B cell (primary cell): ENCODE measurements around the gene RNF212B. TPM values are rescaled to one million over a fixed set of nuclear protein-coding genes. Genes with fewer than 3 reads are reported as not detected.

ENCODE experiments used
- ATAC-seq: fragments of 200-7000 bp; cut with Tn5 transposase; one replicate; pipeline ENCODE4 v1.10.0; 2021; ENCODE audit warnings: low read depth, mild to moderate bottlenecking, moderate number of reproducible peaks, moderate library complexity
- CTCF ChIA-PET: fragments of 350-600 bp; sonication (Branson Sonifier 250); formaldehyde crosslinking; loops from one replicate; lab custom pipeline; 2021; ENCODE audit warnings: antibody characterized with exemption, inconsistent platforms; lab: Charles Lee
- POLR2A ChIA-PET: fragments of 350-600 bp; sonication (Branson Sonifier 250); formaldehyde crosslinking; loops from one replicate; lab custom pipeline; 2021; ENCODE audit warnings: antibody characterized with exemption; lab: Charles Lee
- DNase-seq: peaks from one replicate; pipeline ENCODE4 v3.0.0; 2013
- H2AFZ ChIP-seq: 2 replicates; pipeline ENCODE4 v1.6.1; 2012; ENCODE audit warnings: mild to moderate bottlenecking, low read depth, low read length; ENCODE audit not compliant: insufficient read depth, poor library complexity, severe bottlenecking
- H3K27ac ChIP-seq, 2 donors: 1 replicate in 1 of 2; 2 replicates in 1 of 2; pipeline ENCODE4 v1.5.1; 2012 to 2013; ENCODE audit warnings: low read length in 2 of 2, mild to moderate bottlenecking in 2 of 2, moderate library complexity in 1 of 2
- H3K27me3 ChIP-seq, 4 experiments: fragments of 200-600 bp in 1 of 4; sonication (generic) in 1 of 4; replicated peaks in 1 of 4; 1 replicate in 2 of 4; 2 replicates in 2 of 4; pipeline versions ENCODE4 v1.6.1 to v1.7.0; 2013 to 2016; ENCODE audit warnings: low read length in 3 of 4, mild to moderate bottlenecking in 2 of 4, mixed read lengths in 1 of 4, moderate library complexity in 1 of 4; ENCODE audit not compliant: insufficient read depth in 4 of 4, control insufficient read depth in 3 of 4; ENCODE audit errors: control extremely low read depth in 1 of 4
- H3K36me3 ChIP-seq, 2 experiments: replicated peaks in 1 of 2; 1 replicate in 1 of 2; 2 replicates in 1 of 2; pipeline versions ENCODE4 v1.6.1 to v1.7.1; 2013; ENCODE audit warnings: low read length in 1 of 2; ENCODE audit not compliant: insufficient read depth in 2 of 2, control insufficient read depth in 1 of 2; ENCODE audit errors: control extremely low read depth in 1 of 2, extremely low read depth in 1 of 2
- H3K4me1 ChIP-seq, 2 donors: fragments of 200-600 bp in 1 of 2; sonication (generic) in 1 of 2; 1 replicate in 1 of 2; 2 replicates in 1 of 2; pipeline versions ENCODE4 v1.5.1 to v1.6.1; 2013 to 2017; ENCODE audit warnings: low read length in 2 of 2; ENCODE audit not compliant: control insufficient read depth in 2 of 2, insufficient read depth in 2 of 2
- H3K4me2 ChIP-seq: replicated peaks from 2 replicates; pipeline ENCODE3; 2012; ENCODE audit warnings: mild to moderate bottlenecking, low read depth, low read length; ENCODE audit not compliant: poor library complexity, severe bottlenecking
- H3K4me3 ChIP-seq, 5 experiments: fragments of 200-600 bp in 1 of 5; sonication (generic) in 1 of 5; 1 replicate in 3 of 5; 2 replicates in 2 of 5; pipeline versions ENCODE4 v1.5.1 to v1.7.0; 2011 to 2016; ENCODE audit warnings: low read length in 4 of 5, mild to moderate bottlenecking in 4 of 5, low read depth in 2 of 5, control low read depth in 1 of 5, moderate library complexity in 1 of 5; ENCODE audit not compliant: insufficient read depth in 1 of 5; ENCODE audit errors: control extremely low read depth in 1 of 5, extremely low read depth in 1 of 5
- H3K79me2 ChIP-seq: fragments of 200-600 bp; sonication (generic); one replicate; pipeline ENCODE4 v1.6.0; 2016; ENCODE audit warnings: low read length; ENCODE audit not compliant: control insufficient read depth, insufficient read depth
- H3K9ac ChIP-seq: fragments of 200-600 bp; sonication (generic); 2 replicates; pipeline ENCODE4 v1.6.1; 2017; ENCODE audit warnings: mild to moderate bottlenecking, low read length, moderate library complexity
- H3K9me3 ChIP-seq, 3 donors: one replicate each; pipeline versions ENCODE4 v1.6.1 to v1.7.1; 2013; ENCODE audit warnings: low read length in 2 of 3; ENCODE audit not compliant: control insufficient read depth in 2 of 3, insufficient read depth in 1 of 3; ENCODE audit errors: control extremely low read depth in 1 of 3
- H4K20me1 ChIP-seq: 2 replicates; pipeline ENCODE4 v1.6.0; 2012; ENCODE audit warnings: mild to moderate bottlenecking, low read length; ENCODE audit not compliant: insufficient read depth, control insufficient read depth, poor library complexity, severe bottlenecking
- H3K27ac Mint-ChIP-seq: one replicate; pipeline ENCODE4 v1.8.0; 2021; ENCODE audit warnings: mixed read lengths
- H3K27me3 Mint-ChIP-seq: one replicate; pipeline ENCODE4 v1.8.0; 2021; ENCODE audit warnings: mixed read lengths
- H3K4me1 Mint-ChIP-seq: one replicate; pipeline ENCODE4 v1.8.0; 2021; ENCODE audit warnings: mixed read lengths
- H3K4me3 Mint-ChIP-seq: one replicate; pipeline ENCODE4 v1.8.0; 2021; ENCODE audit warnings: mixed read lengths
- H3K9me3 Mint-ChIP-seq: one replicate; pipeline ENCODE4 v1.8.0; 2022; ENCODE audit warnings: mixed read lengths; ENCODE audit not compliant: insufficient read depth
- CTCF ChIP-seq: fragments of 200-600 bp; IDR thresholded peaks from one replicate; pipeline ENCODE4 v1.8.0; 2022; ENCODE audit warnings: antibody characterized with exemption, mild to moderate bottlenecking
- EZH2 ChIP-seq: IDR thresholded peaks from 2 replicates; pipeline ENCODE4 v1.6.1; 2012; ENCODE audit warnings: borderline replicate concordance, low read depth, mild to moderate bottlenecking, moderate library complexity, low read length; ENCODE audit not compliant: insufficient read depth, poor library complexity, severe bottlenecking
- WGBS: methylation state at CpG from one replicate; pipeline ENCODE4 v1.1.5; 2013; ENCODE audit warnings: missing lambda C conversion rate; ENCODE audit not compliant: insufficient coverage; 5-methylcytosine and 5-hydroxymethylcytosine counted together
- intact Hi-C: fragments of 100-400 bp; cut with micrococcal nuclease; formaldehyde crosslinking; loops from one replicate; pipeline ENCODE4 v1.10.0; 2022
- polyA plus RNA-seq: library from polyadenylated mRNA; depleted of rRNA; stranded (reverse); fragments of >200 nt; gene quantifications from 2 replicates; pipeline ENCODE4 v1.2.3, GENCODE V29; 2012
- total RNA-seq, 2 donors: library from RNA; stranded (reverse); fragments of 120-200 nt in 1 of 2; gene quantifications; 1 replicate in 1 of 2; 2 replicates in 1 of 2; pipeline versions ENCODE4 v1.2.3 to v1.2.4, GENCODE V29; 2013 to 2022

Gene RNF212B
- total and polyA plus RNA-seq, 2 donors (not counting 1 experiment from before 2014, with no cell fraction given), result not detected

- Histone ChIP-seq H3K9ac (no peak overlapping the region), H4K20me1 (no peaks in the 10 kb centered on the region), H3K4me2 (no peak overlapping the region), H3K9me3 (no peaks in the 10 kb centered on the region), H3K36me3 (no peaks in the 10 kb centered on the region), H3K4me1 (no peaks in the 10 kb centered on the region), H3K79me2 (no peaks in the 10 kb centered on the region), H2AFZ (no peak overlapping the region), H3K4me3 (no peak overlapping the region), H3K27me3 (no peaks in the 10 kb centered on the region), H3K27ac (no peak overlapping the region)
- H3K27ac Mint-ChIP-seq, result no peak overlapping the region
- H3K4me1 Mint-ChIP-seq, result peaks cover 5% of the 10 kb centered on the region
- TF ChIP-seq CTCF (no peak), EZH2 (no peak)
- POLR2A ChIA-PET, result no interaction called here
- intact Hi-C loops, result no loop called here
- no peaks in the 10 kb centered on the region for H3K9me3 Mint-ChIP-seq
- DNase-seq (no peak), ATAC-seq (no peak)
- no peak overlapping the region for H3K4me3 Mint-ChIP-seq
- CTCF ChIA-PET, result no interaction called here
- peaks cover 15% of the 10 kb centered on the region for H3K27me3 Mint-ChIP-seq
Measured at GRCh38 chr14:23245282-23245681, 7.5 kb downstream of the RNF212B start.

GRCh38 chr14:23248601-23249000 is 10.9 kb downstream of the RNF212B start:
- no peaks in the 10 kb centered on the region for H4K20me1 ChIP-seq
- intact Hi-C loops, result no loop called here
- Mint-ChIP-seq H3K27ac (no peak overlapping the region), H3K27me3 (peaks cover 27% of the 10 kb centered on the region), H3K4me1 (no peaks in the 10 kb centered on the region), H3K9me3 (no peaks in the 10 kb centered on the region), H3K4me3 (no peak overlapping the region)
- ChIA-PET CTCF (interaction anchor here (1.4 kb wide), 1 partner anchor 171 kb away, joined by 3 read pairs; no protein-coding TSS in a partner anchor), POLR2A (no interaction called here)
- no peaks in the 10 kb centered on the region for H3K4me1 ChIP-seq
- no peak for TF ChIP-seq EZH2
- no peak for TF ChIP-seq CTCF
- no peak overlapping the region for H3K9ac ChIP-seq
- H3K4me3 ChIP-seq, result no peak overlapping the region
- DNase-seq (no peak), ATAC-seq (no peak)
- no peaks in the 10 kb centered on the region for H3K79me2 ChIP-seq
- H3K9me3 ChIP-seq, result no peaks in the 10 kb centered on the region
- no CpG with 5 or more reads among the region's 7 CpGs for WGBS
- H3K27ac ChIP-seq, result no peak overlapping the region
- no peak overlapping the region for H3K4me2 ChIP-seq
- peaks cover 0 to 6% (median 0%) of the 10 kb centered on the region in 4 experiments for H3K27me3 ChIP-seq
- H3K36me3 ChIP-seq, result no peaks in the 10 kb centered on the region
- H2AFZ ChIP-seq, result no peak overlapping the region
